ENCODE measurements around the gene MAEA. TPM values are rescaled to one million over a fixed set of nuclear protein-coding genes. Genes with fewer than 3 reads are reported as not detected.
A peak's percentile ranks its signal among the peaks of the same experiment; 100 is the strongest.
"Not testable (repeated sequence)": the region's sequence is repeated elsewhere in the genome, so short reads cannot be mapped to it uniquely, and the experiment has no call there.

Gene MAEA
- total and polyA plus RNA-seq, 8 donors = 43.8 to 70.4 (median 56.1) TPM

DNA sequence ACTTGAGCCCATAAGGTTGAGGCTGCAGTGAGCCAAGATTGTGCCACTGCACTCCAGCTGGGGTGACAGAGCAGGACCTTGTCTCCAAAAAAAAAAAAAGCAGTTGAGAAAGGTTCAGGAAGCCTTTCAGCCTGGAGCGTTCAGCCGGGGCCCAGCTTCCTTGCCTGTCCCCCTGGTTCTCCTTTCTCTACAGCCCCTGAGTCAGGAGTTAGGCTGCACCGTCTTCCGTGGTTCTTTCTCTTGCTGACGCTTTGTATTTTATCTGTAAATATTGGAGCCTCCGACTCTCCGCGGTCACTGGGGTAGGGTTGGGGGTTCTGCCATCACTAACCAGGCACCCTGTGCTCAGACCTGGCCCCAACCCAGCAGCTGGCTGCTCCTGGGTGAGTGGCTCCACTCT is 43.6 kb downstream of the MAEA start:
- intact Hi-C loops (cut with DNase I) = no loop called here
- Histone ChIP-seq H3K27me3 (no peaks in the 10 kb centered on the region), H3K4me1 (no peaks in the 10 kb centered on the region), H3K9me3 (peaks cover 0 to 9% of the 10 kb centered on the region in 2 donors), H3K27ac (no peak overlapping the region), H3K4me3 (no peak overlapping the region), H3K36me3 (peaks cover 0 to 81% of the 10 kb centered on the region in 2 donors)
- DNase-seq = peak in 1 of 4 donors; percentile 28
- TF ChIP-seq, protein P1, sequence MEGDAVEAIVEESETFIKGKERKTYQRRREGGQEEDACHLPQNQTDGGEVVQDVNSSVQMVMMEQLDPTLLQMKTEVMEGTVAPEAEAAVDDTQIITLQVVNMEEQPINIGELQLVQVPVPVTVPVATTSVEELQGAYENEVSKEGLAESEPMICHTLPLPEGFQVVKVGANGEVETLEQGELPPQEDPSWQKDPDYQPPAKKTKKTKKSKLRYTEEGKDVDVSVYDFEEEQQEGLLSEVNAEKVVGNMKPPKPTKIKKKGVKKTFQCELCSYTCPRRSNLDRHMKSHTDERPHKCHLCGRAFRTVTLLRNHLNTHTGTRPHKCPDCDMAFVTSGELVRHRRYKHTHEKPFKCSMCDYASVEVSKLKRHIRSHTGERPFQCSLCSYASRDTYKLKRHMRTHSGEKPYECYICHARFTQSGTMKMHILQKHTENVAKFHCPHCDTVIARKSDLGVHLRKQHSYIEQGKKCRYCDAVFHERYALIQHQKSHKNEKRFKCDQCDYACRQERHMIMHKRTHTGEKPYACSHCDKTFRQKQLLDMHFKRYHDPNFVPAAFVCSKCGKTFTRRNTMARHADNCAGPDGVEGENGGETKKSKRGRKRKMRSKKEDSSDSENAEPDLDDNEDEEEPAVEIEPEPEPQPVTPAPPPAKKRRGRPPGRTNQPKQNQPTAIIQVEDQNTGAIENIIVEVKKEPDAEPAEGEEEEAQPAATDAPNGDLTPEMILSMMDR (IDR thresholded peaks at IDR 0.05) = no peak
- ATAC-seq = no peak

DNA sequence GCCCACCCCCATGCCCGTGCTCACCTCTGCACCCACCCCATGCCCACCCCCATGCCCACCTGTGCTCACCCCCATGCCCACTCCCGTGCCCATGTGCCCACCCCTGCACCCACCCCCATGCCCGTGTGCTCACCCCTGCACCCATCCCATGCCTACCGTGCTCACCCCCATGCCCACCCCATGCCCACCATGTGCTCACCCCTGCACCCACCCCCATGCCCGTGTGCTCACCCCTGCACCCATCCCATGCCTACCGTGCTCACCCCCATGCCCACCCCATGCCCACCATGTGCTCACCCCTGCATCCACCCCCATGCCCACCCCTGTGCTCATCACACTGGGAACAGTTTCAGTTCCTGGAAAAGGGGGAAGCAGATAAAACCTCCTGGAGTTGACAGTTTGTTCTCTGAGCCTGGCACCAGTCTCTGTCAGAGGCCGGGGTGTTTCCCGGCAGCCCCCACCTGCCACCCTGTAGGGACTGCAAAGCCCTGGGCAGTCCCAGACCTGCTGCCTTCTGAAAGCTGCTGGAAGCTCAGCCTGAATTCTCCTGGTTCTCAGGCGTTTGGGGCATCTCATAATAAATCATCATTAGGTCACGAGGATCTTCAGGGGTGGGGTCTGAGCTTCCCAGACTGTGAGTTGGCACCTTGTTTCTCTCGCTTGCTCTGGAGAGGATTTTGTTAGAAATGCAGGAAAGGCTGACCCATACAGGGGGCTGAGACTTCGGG is 44.3 kb downstream of the MAEA start:
- peak in 1 of 4 donors; percentile 45 for DNase-seq
- H3K27me3 ChIP-seq; H3K9me3 ChIP-seq; intact Hi-C loops (cut with DNase I); H3K4me1 ChIP-seq; ATAC-seq; H3K4me3 ChIP-seq: not testable (repeated sequence)
- H3K36me3 ChIP-seq = peaks cover 4 to 81% of the 10 kb centered on the region in 2 donors
- peak overlapping the region in 1 of 2 donors; percentile 62 for H3K27ac ChIP-seq

DNA sequence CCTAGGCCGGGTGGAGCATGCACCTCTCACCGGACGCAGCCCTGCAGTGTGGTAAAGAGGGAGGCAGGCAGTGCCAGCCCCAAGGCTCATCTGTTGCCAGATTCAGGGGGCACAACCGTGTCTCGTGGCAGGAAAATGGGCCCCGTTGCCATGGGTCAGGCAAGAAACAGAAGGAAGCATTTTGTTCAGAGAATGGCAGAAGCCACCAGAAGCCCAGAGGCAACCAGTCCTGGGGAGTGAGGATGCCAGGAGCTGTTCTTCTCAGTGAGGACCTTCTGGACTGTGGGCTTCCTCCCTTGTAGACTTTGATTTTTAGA is 44.8 kb downstream of the MAEA start:
- no peak overlapping the region for H3K4me3 ChIP-seq
- no peaks in the 10 kb centered on the region for H3K4me1 ChIP-seq
- peak overlapping the region in 1 of 2 donors; percentile 62 for H3K27ac ChIP-seq
- TF ChIP-seq, protein P1 (IDR thresholded peaks at IDR 0.05) = no peak
- intact Hi-C loops (cut with DNase I) = no loop called here
- peaks cover 10 to 81% of the 10 kb centered on the region in 2 donors for H3K36me3 ChIP-seq
- ATAC-seq (no peak), DNase-seq (peak in 1 of 4 donors; percentile 20)
- no peaks in the 10 kb centered on the region for H3K27me3 ChIP-seq
- peaks cover 0 to 9% of the 10 kb centered on the region in 2 donors for H3K9me3 ChIP-seq

DNA sequence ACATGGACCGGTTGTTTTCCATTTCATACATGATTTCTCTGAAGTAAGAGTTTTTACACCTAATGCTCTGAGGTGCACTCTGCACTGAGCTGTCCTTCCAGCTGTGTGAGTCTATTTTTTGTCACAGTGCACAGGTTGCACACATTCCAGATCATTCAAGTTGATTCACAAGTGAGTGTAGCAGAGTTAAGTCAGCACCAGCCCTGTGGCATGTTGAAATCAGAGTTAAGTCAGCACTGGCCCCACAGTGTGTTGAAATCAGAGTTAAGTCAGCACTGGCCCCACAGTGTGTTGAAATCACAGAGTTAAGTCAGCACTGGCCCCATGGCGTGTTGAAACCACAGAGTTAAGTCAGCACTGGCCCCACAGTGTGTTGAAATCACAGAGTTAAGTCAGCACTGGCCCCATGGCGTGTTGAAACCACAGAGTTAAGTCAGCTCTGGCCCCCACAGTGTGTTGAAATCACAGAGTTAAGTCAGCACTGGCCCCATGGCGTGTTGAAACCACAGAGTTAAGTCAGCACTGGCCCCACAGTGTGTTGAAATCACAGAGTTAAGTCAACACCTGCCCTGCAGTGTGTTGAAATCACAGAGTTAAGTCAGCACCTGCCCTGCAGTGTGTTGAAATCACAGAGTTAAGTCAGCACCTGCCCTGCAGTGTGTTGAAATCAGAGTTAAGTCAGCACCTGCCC is 45.6 kb downstream of the MAEA start:
- H3K27me3 ChIP-seq; H3K9me3 ChIP-seq; ATAC-seq; H3K4me3 ChIP-seq; H3K4me1 ChIP-seq; intact Hi-C loops (cut with DNase I); DNase-seq: not testable (repeated sequence)
- Histone ChIP-seq H3K27ac (peak overlapping the region in 1 of 2 donors; percentile 62), H3K36me3 (peaks cover 14 to 82% of the 10 kb centered on the region in 2 donors)

DNA sequence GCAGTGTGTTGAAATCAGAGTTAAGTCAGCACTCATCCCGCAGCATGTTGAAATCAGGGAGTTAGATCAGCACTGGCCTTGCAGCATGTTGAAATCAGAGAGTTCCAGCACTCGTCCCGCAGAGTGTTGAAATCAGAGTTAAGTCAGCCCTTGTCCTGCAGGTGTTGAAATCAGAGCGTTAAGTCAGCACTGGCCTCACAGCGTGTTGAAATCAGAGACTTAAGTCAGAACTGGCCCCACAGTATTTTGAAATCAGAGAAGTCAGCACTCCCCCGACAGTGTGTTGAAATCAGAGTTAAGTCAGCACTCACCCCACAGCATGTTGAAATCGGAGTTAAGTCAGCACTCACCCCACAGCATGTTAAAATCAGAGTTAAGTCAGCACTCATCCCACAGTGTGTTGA is 46.4 kb downstream of the MAEA start:
- no peaks in the 10 kb centered on the region for H3K27me3 ChIP-seq
- H3K27ac ChIP-seq = peak overlapping the region in 1 of 2 donors; percentile 81
- DNase-seq (no peak), ATAC-seq (no peak)
- intact Hi-C loops (cut with DNase I) = no loop called here
- H3K4me1 ChIP-seq = no peaks in the 10 kb centered on the region
- peaks cover 0 to 9% of the 10 kb centered on the region in 2 donors for H3K9me3 ChIP-seq
- peaks cover 14 to 83% of the 10 kb centered on the region in 2 donors for H3K36me3 ChIP-seq
- H3K4me3 ChIP-seq = no peak overlapping the region
- TF ChIP-seq, protein P1 (IDR thresholded peaks at IDR 0.05) = no peak

DNA sequence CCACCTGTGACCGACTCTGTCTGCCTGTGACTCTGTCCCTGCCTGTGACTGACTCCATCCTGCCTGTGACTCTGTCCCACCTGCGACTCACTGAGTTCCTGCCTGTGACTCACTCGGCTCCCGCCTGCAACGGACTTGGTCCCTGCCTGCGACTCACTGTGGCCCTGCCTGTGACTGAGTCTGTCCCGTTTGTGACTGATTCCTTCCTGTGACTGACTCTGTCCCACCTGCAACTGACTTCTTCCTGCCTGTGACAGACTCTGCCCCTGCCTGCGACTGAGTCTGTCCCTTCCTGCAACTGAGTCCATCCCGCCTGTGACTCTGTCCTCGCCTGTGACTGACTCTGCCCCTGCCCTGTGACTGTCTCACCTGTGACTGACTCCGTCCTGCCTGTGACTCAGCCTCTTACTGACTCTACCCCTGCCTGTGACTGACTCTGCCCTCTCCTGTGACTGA is 47.7 kb downstream of the MAEA start:
- TF ChIP-seq, protein P1 (IDR thresholded peaks at IDR 0.05) = no peak
- Histone ChIP-seq H3K4me1 (no peaks in the 10 kb centered on the region), H3K9me3 (peaks cover 0 to 9% of the 10 kb centered on the region in 2 donors), H3K4me3 (no peak overlapping the region), H3K36me3 (peaks cover 14 to 78% of the 10 kb centered on the region in 2 donors), H3K27ac (peak overlapping the region in 1 of 2 donors; percentile 81), H3K27me3 (no peaks in the 10 kb centered on the region)
- DNase-seq = peak in 1 of 4 donors; percentile 41
- peak; percentile 59 for ATAC-seq
- intact Hi-C loops (cut with DNase I) = no loop called here
